ENCODE measurements around the gene CADM2. TPM values are rescaled to one million over a fixed set of nuclear protein-coding genes. Genes with fewer than 3 reads are reported as not detected.

CADM2 gene
- total and polyA plus RNA-seq, 3 donors from 2014 or later = 1.3 to 4.0 (median 2.7) TPM

DNA sequence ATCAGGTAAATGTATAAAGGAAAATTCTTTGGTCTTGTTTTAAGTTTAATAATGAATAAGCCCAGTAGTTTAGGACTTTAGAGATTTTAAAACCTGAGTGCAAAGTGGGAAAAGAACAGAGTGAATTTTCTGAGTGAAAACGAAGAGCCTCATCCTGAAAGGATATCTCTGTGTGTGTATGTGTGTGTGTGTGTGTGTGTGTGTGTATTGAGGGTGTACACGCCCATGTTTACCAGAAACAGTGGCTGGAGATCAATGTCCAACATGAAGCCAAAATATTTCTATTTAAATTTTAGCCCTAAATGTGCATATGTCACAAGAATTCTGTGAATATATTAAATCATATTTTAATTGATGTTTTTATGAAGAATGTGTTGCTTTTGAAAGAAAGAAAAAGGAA is 549.9 kb downstream of the CADM2 start:
- H3K27ac ChIP-seq = no peak overlapping the region
- H3K27me3 ChIP-seq = no peaks in the 10 kb centered on the region
- no peaks in the 10 kb centered on the region for H3K9me3 ChIP-seq
- no peaks in the 10 kb centered on the region for H3K36me3 ChIP-seq (ENCODE audit: low read depth, missing control alignments)
- DNase-seq = no peak
- 77 to 81% methylated on average over 2 of the region's 2 CpGs for WGBS, 2 donors
- no peaks in the 10 kb centered on the region for H3K4me1 ChIP-seq
- intact Hi-C loops (cut with DNase I; ENCODE audit: low total_unique reads) = no loop called here
- no peak for TF ChIP-seq POLR2A (IDR thresholded peaks at IDR 0.05)
- TF ChIP-seq, protein P1, sequence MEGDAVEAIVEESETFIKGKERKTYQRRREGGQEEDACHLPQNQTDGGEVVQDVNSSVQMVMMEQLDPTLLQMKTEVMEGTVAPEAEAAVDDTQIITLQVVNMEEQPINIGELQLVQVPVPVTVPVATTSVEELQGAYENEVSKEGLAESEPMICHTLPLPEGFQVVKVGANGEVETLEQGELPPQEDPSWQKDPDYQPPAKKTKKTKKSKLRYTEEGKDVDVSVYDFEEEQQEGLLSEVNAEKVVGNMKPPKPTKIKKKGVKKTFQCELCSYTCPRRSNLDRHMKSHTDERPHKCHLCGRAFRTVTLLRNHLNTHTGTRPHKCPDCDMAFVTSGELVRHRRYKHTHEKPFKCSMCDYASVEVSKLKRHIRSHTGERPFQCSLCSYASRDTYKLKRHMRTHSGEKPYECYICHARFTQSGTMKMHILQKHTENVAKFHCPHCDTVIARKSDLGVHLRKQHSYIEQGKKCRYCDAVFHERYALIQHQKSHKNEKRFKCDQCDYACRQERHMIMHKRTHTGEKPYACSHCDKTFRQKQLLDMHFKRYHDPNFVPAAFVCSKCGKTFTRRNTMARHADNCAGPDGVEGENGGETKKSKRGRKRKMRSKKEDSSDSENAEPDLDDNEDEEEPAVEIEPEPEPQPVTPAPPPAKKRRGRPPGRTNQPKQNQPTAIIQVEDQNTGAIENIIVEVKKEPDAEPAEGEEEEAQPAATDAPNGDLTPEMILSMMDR (IDR thresholded peaks at IDR 0.05) = no peak
- no peak overlapping the region for H3K4me3 ChIP-seq

DNA sequence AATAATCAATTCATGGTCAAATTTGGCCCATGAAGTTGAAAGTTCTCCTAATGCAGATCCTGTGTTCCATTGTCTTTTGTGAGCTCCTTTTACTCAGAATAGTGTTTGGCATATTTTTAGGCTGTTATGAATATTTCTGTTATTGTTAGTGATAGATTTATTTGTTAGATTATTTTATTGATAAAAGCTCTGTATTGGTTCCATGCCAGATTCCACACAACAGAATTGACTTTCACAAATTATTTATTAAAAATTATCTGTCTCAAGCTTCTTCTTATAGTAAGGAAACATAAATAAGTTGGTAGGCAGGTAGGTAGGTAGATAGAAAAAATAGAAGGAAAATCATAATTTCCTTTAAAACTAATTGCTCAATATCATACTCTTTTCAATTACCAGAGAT is 557.4 kb downstream of the CADM2 start:
- DNase-seq = no peak
- Histone ChIP-seq H3K9me3 (no peaks in the 10 kb centered on the region), H3K4me1 (no peaks in the 10 kb centered on the region), H3K36me3 (ENCODE audit: low read depth, missing control alignments) (no peaks in the 10 kb centered on the region), H3K27ac (no peak overlapping the region), H3K27me3 (no peaks in the 10 kb centered on the region), H3K4me3 (no peak overlapping the region)
- intact Hi-C loops (cut with DNase I; ENCODE audit: low total_unique reads) = no loop called here
- TF ChIP-seq, protein P1 (IDR thresholded peaks at IDR 0.05) = no peak
- TF ChIP-seq POLR2A (IDR thresholded peaks at IDR 0.05) = no peak

DNA sequence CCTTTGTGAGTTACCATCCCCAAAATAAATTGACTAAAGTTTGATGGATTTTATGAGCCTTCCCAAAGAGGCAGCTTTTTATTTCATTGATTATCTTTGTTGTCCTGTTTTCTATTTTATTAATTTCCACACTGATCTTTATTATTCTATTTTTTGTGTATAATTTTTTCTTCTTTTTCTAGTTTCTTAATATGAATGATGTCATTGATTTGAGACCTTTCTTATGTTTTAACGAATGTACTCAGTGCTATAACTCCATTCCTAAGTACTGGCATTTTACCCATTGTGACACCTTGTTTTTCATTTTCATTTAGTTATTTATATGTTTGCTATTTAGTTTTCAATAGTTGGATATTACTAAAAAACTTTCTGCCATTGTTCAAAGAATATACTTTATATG is 565.3 kb downstream of the CADM2 start:
- H3K9me3 ChIP-seq = no peaks in the 10 kb centered on the region
- H3K27me3 ChIP-seq = no peaks in the 10 kb centered on the region
- H3K27ac ChIP-seq = no peak overlapping the region
- no peak for DNase-seq
- WGBS, 2 donors = 84 to 100% methylated on average over 1 of the region's 1 CpG
- intact Hi-C loops (cut with DNase I; ENCODE audit: low total_unique reads) = no loop called here
- no peak overlapping the region for H3K4me3 ChIP-seq
- TF ChIP-seq, protein P1 (IDR thresholded peaks at IDR 0.05) = no peak
- no peak for TF ChIP-seq POLR2A (IDR thresholded peaks at IDR 0.05)
- H3K4me1 ChIP-seq = no peaks in the 10 kb centered on the region
- no peaks in the 10 kb centered on the region for H3K36me3 ChIP-seq (ENCODE audit: low read depth, missing control alignments)

DNA sequence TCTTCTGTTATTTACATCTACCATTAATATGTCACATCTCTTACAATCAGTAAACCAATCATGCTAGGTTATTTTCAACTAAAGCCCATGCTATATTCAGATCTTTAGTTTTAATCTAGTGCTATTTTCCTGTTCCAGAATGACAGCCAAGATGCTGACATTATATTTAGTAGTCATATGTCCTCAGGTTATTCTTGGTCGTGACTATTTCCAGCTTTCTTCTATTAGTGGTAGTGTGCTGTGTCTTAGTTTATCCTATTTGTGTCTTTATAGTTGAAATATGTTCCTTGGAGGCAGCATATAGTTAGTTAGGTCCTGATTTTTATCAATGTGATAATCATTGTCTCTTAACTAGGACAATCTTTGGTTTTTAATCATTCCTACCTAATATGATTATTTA is 566.5 kb downstream of the CADM2 start:
- Histone ChIP-seq H3K4me1 (no peaks in the 10 kb centered on the region), H3K9me3 (no peaks in the 10 kb centered on the region), H3K36me3 (ENCODE audit: low read depth, missing control alignments) (no peaks in the 10 kb centered on the region), H3K27ac (no peak overlapping the region), H3K27me3 (no peaks in the 10 kb centered on the region), H3K4me3 (no peak overlapping the region)
- no peak for DNase-seq
- TF ChIP-seq, protein P1 (IDR thresholded peaks at IDR 0.05) = no peak
- TF ChIP-seq POLR2A (IDR thresholded peaks at IDR 0.05) = no peak
- intact Hi-C loops (cut with DNase I; ENCODE audit: low total_unique reads) = no loop called here
- WGBS, 2 donors = 74 to 81% methylated on average over 1 of the region's 1 CpG

GRCh38 chr3:85533586-85533985 is 574.8 kb downstream of the CADM2 start:
- intact Hi-C loops (cut with DNase I; ENCODE audit: low total_unique reads) = no loop called here
- WGBS, 2 donors = 94 to 96% methylated on average over 2 of the region's 2 CpGs

More at GRCh38 chr3:85533586-85533985, 574.8 kb downstream of the CADM2 start:
- Histone ChIP-seq H3K9me3 (no peaks in the 10 kb centered on the region), H3K4me1 (no peaks in the 10 kb centered on the region), H3K27me3 (no peaks in the 10 kb centered on the region), H3K27ac (no peak overlapping the region), H3K36me3 (ENCODE audit: low read depth, missing control alignments) (no peaks in the 10 kb centered on the region), H3K4me3 (no peak overlapping the region)
- no peak for DNase-seq
- TF ChIP-seq, protein P1 (IDR thresholded peaks at IDR 0.05) = no peak
- TF ChIP-seq POLR2A (IDR thresholded peaks at IDR 0.05) = no peak
